ENCODE measurements around the gene HELZ2. TPM values are rescaled to one million over a fixed set of nuclear protein-coding genes. Genes with fewer than 3 reads are reported as not detected.

The HELZ2 gene
- total and polyA plus RNA-seq, 2 experiments from 2014 or later: 5.2 to 48.9 TPM

GRCh38 chr20:63594043-63594561, 20.1 kb upstream of the HELZ2 start:
- Mint-ChIP-seq H3K36me3 (ENCODE audit: low read depth) (peaks cover 18% of the 10 kb centered on the region), H3K27ac (no peak overlapping the region), H3K4me1 (no peaks in the 10 kb centered on the region), H3K4me3 (no peak overlapping the region), H3K27me3 (ENCODE audit: insufficient read depth, low read depth, poor library complexity) (peaks cover 5% of the 10 kb centered on the region), H3K9me3 (no peaks in the 10 kb centered on the region)
- Histone ChIP-seq H3K27ac (ENCODE audit: low read depth) (no peak overlapping the region), H3K4me3 (no peak overlapping the region), H3K27me3 (ENCODE audit: insufficient read depth) (no peaks in the 10 kb centered on the region), H4K20me1 (replicated peaks; ENCODE audit: insufficient read depth) (no peaks in the 10 kb centered on the region), H3K79me2 (replicated peaks; ENCODE audit: insufficient read depth) (no peaks in the 10 kb centered on the region), H2AFZ (no peak overlapping the region), H3K9me2 (ENCODE audit: insufficient read depth) (no peaks in the 10 kb centered on the region), H3K36me3 (ENCODE audit: insufficient read depth) (no peaks in the 10 kb centered on the region), H3K4me2 (no peak overlapping the region), H3K4me1 (ENCODE audit: insufficient read depth) (no peaks in the 10 kb centered on the region), H3F3A (replicated peaks; ENCODE audit: low read depth) (no peaks in the 10 kb centered on the region)
- TF ChIP-seq JUNB (IDR thresholded peaks at IDR 0.05; ENCODE audit: unreplicated experiment) (no peak), NANOG (IDR thresholded peaks at IDR 0.05; ENCODE audit: borderline replicate concordance) (no peak), ZNF114 (CRISPR knock-in tag; IDR thresholded peaks at IDR 0.05) (no peak), STAT1 (IDR thresholded peaks at IDR 0.05; ENCODE audit: unreplicated experiment) (no peak)
- DNase-seq (ENCODE audit: low spot score) (no peak), ATAC-seq (no peak)

GRCh38 chr20:63592661-63593060, 18.6 kb upstream of the HELZ2 start:
- H3K27me3 Mint-ChIP-seq (ENCODE audit: insufficient read depth, low read depth, poor library complexity): peaks cover 3% of the 10 kb centered on the region
- no peaks in the 10 kb centered on the region for H3K4me1 Mint-ChIP-seq
- Histone ChIP-seq H4K20me1 (replicated peaks; ENCODE audit: insufficient read depth) (no peaks in the 10 kb centered on the region), H3K4me3 (no peak overlapping the region), H3K36me3 (ENCODE audit: insufficient read depth) (no peaks in the 10 kb centered on the region), H2AFZ (no peak overlapping the region), H3K4me2 (no peak overlapping the region), H3F3A (replicated peaks; ENCODE audit: low read depth) (0 out of 2 replicates have a peak, but pooled peaks cover 2% of the 10 kb centered on the region), H3K4me1 (ENCODE audit: insufficient read depth) (no peaks in the 10 kb centered on the region), H3K79me2 (replicated peaks; ENCODE audit: insufficient read depth) (no peaks in the 10 kb centered on the region), H3K9me2 (ENCODE audit: insufficient read depth) (no peaks in the 10 kb centered on the region), H3K27ac (ENCODE audit: low read depth) (0 out of 2 replicates have a peak overlapping the region, but pooled peaks have one; percentile 45), H3K27me3 (ENCODE audit: insufficient read depth) (no peaks in the 10 kb centered on the region)
- DNase-seq (ENCODE audit: low spot score) (no peak), ATAC-seq (no peak)
- no peak overlapping the region for H3K27ac Mint-ChIP-seq
- H3K36me3 Mint-ChIP-seq (ENCODE audit: low read depth): peaks cover 18% of the 10 kb centered on the region
- no peak overlapping the region for H3K4me3 Mint-ChIP-seq
- TF ChIP-seq NANOG (IDR thresholded peaks at IDR 0.05; ENCODE audit: borderline replicate concordance): no peak
- TF ChIP-seq STAT1 (IDR thresholded peaks at IDR 0.05; ENCODE audit: unreplicated experiment): no peak
- no peaks in the 10 kb centered on the region for H3K9me3 Mint-ChIP-seq

- peaks cover 18% of the 10 kb centered on the region for H3K36me3 Mint-ChIP-seq (ENCODE audit: low read depth)
- ATAC-seq: no peak
- H3K27ac Mint-ChIP-seq: no peak overlapping the region
- Histone ChIP-seq H3K79me2 (replicated peaks; ENCODE audit: insufficient read depth) (no peaks in the 10 kb centered on the region), H3F3A (replicated peaks; ENCODE audit: low read depth) (0 out of 2 replicates have a peak, but pooled peaks cover 2% of the 10 kb centered on the region), H3K9me2 (ENCODE audit: insufficient read depth) (no peaks in the 10 kb centered on the region), H3K4me2 (no peak overlapping the region), H3K4me3 (no peak overlapping the region), H3K27ac (ENCODE audit: low read depth) (no peak overlapping the region), H3K4me1 (ENCODE audit: insufficient read depth) (no peaks in the 10 kb centered on the region), H4K20me1 (replicated peaks; ENCODE audit: insufficient read depth) (no peaks in the 10 kb centered on the region), H3K27me3 (ENCODE audit: insufficient read depth) (no peaks in the 10 kb centered on the region), H2AFZ (no peak overlapping the region), H3K36me3 (ENCODE audit: insufficient read depth) (no peaks in the 10 kb centered on the region)
- no peaks in the 10 kb centered on the region for H3K9me3 Mint-ChIP-seq
- H3K4me1 Mint-ChIP-seq: no peaks in the 10 kb centered on the region
- DNase-seq (ENCODE audit: low spot score): no peak
- H3K4me3 Mint-ChIP-seq: no peak overlapping the region
- peaks cover 3% of the 10 kb centered on the region for H3K27me3 Mint-ChIP-seq (ENCODE audit: insufficient read depth, low read depth, poor library complexity)
- TF ChIP-seq POLR2AphosphoS5 (IDR thresholded peaks at IDR 0.05; ENCODE audit: low read depth) (no peak), NANOG (IDR thresholded peaks at IDR 0.05; ENCODE audit: borderline replicate concordance) (no peak), ZNF114 (CRISPR knock-in tag; IDR thresholded peaks at IDR 0.05) (no peak), CTCF (conservative IDR thresholded peaks at IDR 0.05; ENCODE audit: low read depth in 2 of 2) (no peak), REST (IDR thresholded peaks at IDR 0.05; ENCODE audit: unreplicated experiment) (no peak), JUNB (IDR thresholded peaks at IDR 0.05; ENCODE audit: unreplicated experiment) (no peak)
These were observed 17.8 kb upstream of the HELZ2 start for GRCh38 chr20:63591786-63592355.
